ENCODE data around the gene KRR1. TPM values are rescaled to one million over a fixed set of nuclear protein-coding genes. Genes with fewer than 3 reads are reported as not detected.
A peak's percentile ranks its signal among the peaks of the same experiment; 100 is the strongest.
"Not testable (repeated sequence)": the region's sequence is repeated elsewhere in the genome, so short reads cannot be mapped to it uniquely, and the experiment has no call there.

Gene KRR1
- total RNA-seq, 1 donor from 2014 or later, result 119 TPM

- Mint-ChIP-seq H3K4me3 (ENCODE audit: low read depth) (no peak overlapping the region), H3K27me3 (ENCODE audit: low read depth) (no peaks in the 10 kb centered on the region), H3K9me3 (no peaks in the 10 kb centered on the region), H3K36me3 (ENCODE audit: low read depth) (peaks cover 58% of the 10 kb centered on the region), H3K27ac (no peak overlapping the region), H3K4me1 (ENCODE audit: low read depth) (peaks cover 33% of the 10 kb centered on the region)
- DNase-seq (ENCODE audit: low spot score), result no peak
- intact Hi-C loops (cut with micrococcal nuclease), result no loop called here
These were observed 3.2 kb downstream of the KRR1 start for GRCh38 chr12:75508159-75508558.

GRCh38 chr12:75507086-75507485 lies 4.3 kb downstream of the KRR1 start:
- intact Hi-C loops (cut with micrococcal nuclease), result no loop called here
- no peaks in the 10 kb centered on the region for H3K9me3 Mint-ChIP-seq
- H3K27me3 Mint-ChIP-seq (ENCODE audit: low read depth), result no peaks in the 10 kb centered on the region
- peaks cover 32% of the 10 kb centered on the region for H3K4me1 Mint-ChIP-seq (ENCODE audit: low read depth)
- H3K27ac Mint-ChIP-seq, result no peak overlapping the region
- DNase-seq (ENCODE audit: low spot score), result no peak
- no peak overlapping the region for H3K4me3 Mint-ChIP-seq (ENCODE audit: low read depth)
- peaks cover 56% of the 10 kb centered on the region for H3K36me3 Mint-ChIP-seq (ENCODE audit: low read depth)

GRCh38 chr12:75505706-75506312 lies 5.6 kb downstream of the KRR1 start:
- intact Hi-C loops (cut with micrococcal nuclease), result loop anchor here (1.0 kb wide), 1 partner anchor 172 kb away; the partner anchor contains the start of gene GLIPR1L1
- DNase-seq (ENCODE audit: low spot score), result no peak
- Mint-ChIP-seq H3K27me3 (ENCODE audit: low read depth) (no peaks in the 10 kb centered on the region), H3K4me1 (ENCODE audit: low read depth) (peaks cover 28% of the 10 kb centered on the region), H3K36me3 (ENCODE audit: low read depth) (peaks cover 55% of the 10 kb centered on the region), H3K27ac (peak overlapping the region; percentile 38), H3K4me3 (ENCODE audit: low read depth) (no peak overlapping the region), H3K9me3 (no peaks in the 10 kb centered on the region)

GRCh38 chr12:75503866-75504265 lies 7.5 kb downstream of the KRR1 start:
- peaks cover 57% of the 10 kb centered on the region for H3K36me3 Mint-ChIP-seq (ENCODE audit: low read depth)
- H3K4me3 Mint-ChIP-seq (ENCODE audit: low read depth), result no peak overlapping the region
- intact Hi-C loops (cut with micrococcal nuclease), result no loop called here
- no peaks in the 10 kb centered on the region for H3K9me3 Mint-ChIP-seq
- H3K27ac Mint-ChIP-seq, result no peak overlapping the region
- H3K27me3 Mint-ChIP-seq (ENCODE audit: low read depth), result no peaks in the 10 kb centered on the region
- no peak for DNase-seq (ENCODE audit: low spot score)
- H3K4me1 Mint-ChIP-seq (ENCODE audit: low read depth), result peaks cover 12% of the 10 kb centered on the region

- no peaks in the 10 kb centered on the region for H3K9me3 Mint-ChIP-seq
- DNase-seq (ENCODE audit: low spot score), result no peak
- no peak overlapping the region for H3K4me3 Mint-ChIP-seq (ENCODE audit: low read depth)
- H3K27ac Mint-ChIP-seq, result no peak overlapping the region
- H3K36me3 Mint-ChIP-seq (ENCODE audit: low read depth), result peaks cover 59% of the 10 kb centered on the region
- peaks cover 12% of the 10 kb centered on the region for H3K4me1 Mint-ChIP-seq (ENCODE audit: low read depth)
- intact Hi-C loops (cut with micrococcal nuclease), result no loop called here
- H3K27me3 Mint-ChIP-seq (ENCODE audit: low read depth), result no peaks in the 10 kb centered on the region
These were observed 8.0 kb downstream of the KRR1 start for GRCh38 chr12:75503459-75503858.

- Mint-ChIP-seq H3K9me3 (no peaks in the 10 kb centered on the region), H3K36me3 (ENCODE audit: low read depth) (peaks cover 34% of the 10 kb centered on the region), H3K27ac (no peak overlapping the region), H3K27me3 (ENCODE audit: low read depth) (no peaks in the 10 kb centered on the region), H3K4me3 (ENCODE audit: low read depth) (no peak overlapping the region), H3K4me1 (ENCODE audit: low read depth) (peaks cover 18% of the 10 kb centered on the region)
- DNase-seq (ENCODE audit: low spot score), result no peak
- intact Hi-C loops (cut with micrococcal nuclease), result no loop called here
These were observed 20.2 kb downstream of the KRR1 start for GRCh38 chr12:75491169-75491568.

- DNase-seq (ENCODE audit: low spot score), result no peak
- intact Hi-C loops (cut with micrococcal nuclease), result loop anchor here (1.0 to 10.0 kb wide), 3 partner anchors 9 to 965 kb away; partner anchors contain the start of genes GLIPR1 and KRR1
- Mint-ChIP-seq H3K9me3 (no peaks in the 10 kb centered on the region), H3K4me1 (ENCODE audit: low read depth) (peaks cover 23% of the 10 kb centered on the region), H3K36me3 (ENCODE audit: low read depth) (peaks cover 28% of the 10 kb centered on the region), H3K27ac (peak overlapping the region; percentile 51), H3K27me3 (ENCODE audit: low read depth) (no peaks in the 10 kb centered on the region), H3K4me3 (ENCODE audit: low read depth) (peak overlapping the region; percentile 4)
These were observed 21.7 kb downstream of the KRR1 start for GRCh38 chr12:75489613-75490210.

- H3K27ac Mint-ChIP-seq, result peak overlapping the region; percentile 51
- no peaks in the 10 kb centered on the region for H3K9me3 Mint-ChIP-seq
- peaks cover 28% of the 10 kb centered on the region for H3K4me1 Mint-ChIP-seq (ENCODE audit: low read depth)
- no peak for DNase-seq (ENCODE audit: low spot score)
- H3K27me3 Mint-ChIP-seq (ENCODE audit: low read depth), result no peaks in the 10 kb centered on the region
- H3K36me3 Mint-ChIP-seq (ENCODE audit: low read depth), result peaks cover 27% of the 10 kb centered on the region
- intact Hi-C loops (cut with micrococcal nuclease), result loop anchor here (1.0 to 10.0 kb wide), 3 partner anchors 9 to 966 kb away; partner anchors contain the start of genes GLIPR1 and KRR1
- H3K4me3 Mint-ChIP-seq (ENCODE audit: low read depth), result peak overlapping the region; percentile 4
These were observed 22.2 kb downstream of the KRR1 start for GRCh38 chr12:75489187-75489586.

GRCh38 chr12:75488553-75488952 lies 22.9 kb downstream of the KRR1 start:
- DNase-seq (ENCODE audit: low spot score), result no peak
- intact Hi-C loops (cut with micrococcal nuclease), result loop anchor here (2.0 to 10.0 kb wide), 2 partner anchors 22 to 966 kb away; partner anchors contain the start of gene KRR1
- Mint-ChIP-seq H3K4me1 (ENCODE audit: low read depth) (peaks cover 29% of the 10 kb centered on the region), H3K9me3 (no peaks in the 10 kb centered on the region), H3K27ac (no peak overlapping the region), H3K36me3 (ENCODE audit: low read depth) (peaks cover 22% of the 10 kb centered on the region), H3K4me3 (ENCODE audit: low read depth) (no peak overlapping the region), H3K27me3 (ENCODE audit: low read depth) (no peaks in the 10 kb centered on the region)

GRCh38 chr12:75487308-75487707 lies 24.1 kb downstream of the KRR1 start:
- no peak for DNase-seq (ENCODE audit: low spot score)
- H3K4me3 Mint-ChIP-seq (ENCODE audit: low read depth), result no peak overlapping the region
- no peaks in the 10 kb centered on the region for H3K27me3 Mint-ChIP-seq (ENCODE audit: low read depth)
- no peak overlapping the region for H3K27ac Mint-ChIP-seq
- peaks cover 20% of the 10 kb centered on the region for H3K36me3 Mint-ChIP-seq (ENCODE audit: low read depth)
- H3K9me3 Mint-ChIP-seq, result no peaks in the 10 kb centered on the region
- intact Hi-C loops (cut with micrococcal nuclease), result loop anchor here (10.0 kb wide), 1 partner anchor 967 kb away; no protein-coding TSS in a partner anchor
- peaks cover 37% of the 10 kb centered on the region for H3K4me1 Mint-ChIP-seq (ENCODE audit: low read depth)

GRCh38 chr12:75484450-75484849 lies 27.0 kb downstream of the KRR1 start:
- intact Hi-C loops (cut with micrococcal nuclease), result loop anchor here (5.0 to 10.0 kb wide), 2 partner anchors 788 to 970 kb away; no protein-coding TSS in a partner anchor
- peaks cover 55% of the 10 kb centered on the region for H3K4me1 Mint-ChIP-seq (ENCODE audit: low read depth)
- not testable (repeated sequence) for H3K27me3 Mint-ChIP-seq (ENCODE audit: low read depth); H3K4me3 Mint-ChIP-seq (ENCODE audit: low read depth); H3K9me3 Mint-ChIP-seq; DNase-seq (ENCODE audit: low spot score); H3K27ac Mint-ChIP-seq
- H3K36me3 Mint-ChIP-seq (ENCODE audit: low read depth), result peaks cover 16% of the 10 kb centered on the region

GRCh38 chr12:75483431-75483830 lies 28.0 kb downstream of the KRR1 start:
- no peaks in the 10 kb centered on the region for H3K27me3 Mint-ChIP-seq (ENCODE audit: low read depth)
- peaks cover 57% of the 10 kb centered on the region for H3K4me1 Mint-ChIP-seq (ENCODE audit: low read depth)
- no peak overlapping the region for H3K4me3 Mint-ChIP-seq (ENCODE audit: low read depth)
- no peak for DNase-seq (ENCODE audit: low spot score)
- H3K27ac Mint-ChIP-seq, result no peak overlapping the region
- peaks cover 13% of the 10 kb centered on the region for H3K36me3 Mint-ChIP-seq (ENCODE audit: low read depth)
- no peaks in the 10 kb centered on the region for H3K9me3 Mint-ChIP-seq
- intact Hi-C loops (cut with micrococcal nuclease), result loop anchor here (5.0 to 10.0 kb wide), 2 partner anchors 789 to 971 kb away; no protein-coding TSS in a partner anchor

GRCh38 chr12:75482646-75483045 lies 28.8 kb downstream of the KRR1 start:
- DNase-seq (ENCODE audit: low spot score), result no peak
- no peaks in the 10 kb centered on the region for H3K27me3 Mint-ChIP-seq (ENCODE audit: low read depth)
- no peak overlapping the region for H3K27ac Mint-ChIP-seq
- intact Hi-C loops (cut with micrococcal nuclease), result loop anchor here (5.0 to 10.0 kb wide), 2 partner anchors 790 to 972 kb away; no protein-coding TSS in a partner anchor
- peaks cover 13% of the 10 kb centered on the region for H3K36me3 Mint-ChIP-seq (ENCODE audit: low read depth)
- H3K4me3 Mint-ChIP-seq (ENCODE audit: low read depth), result no peak overlapping the region
- peaks cover 64% of the 10 kb centered on the region for H3K4me1 Mint-ChIP-seq (ENCODE audit: low read depth)
- no peaks in the 10 kb centered on the region for H3K9me3 Mint-ChIP-seq
